OCI-LY7 (cell line): ENCODE results near the gene TMPRSS9. TPM values are rescaled to one million over a fixed set of nuclear protein-coding genes. Genes with fewer than 3 reads are reported as not detected.
A peak's percentile ranks its signal among the peaks of the same experiment; 100 is the strongest.

Experiments
- BruUV-seq: library from RNA; stranded (reverse); fragments of 400-500 nt; replicated peaks from 2 replicates; lab custom pipeline; 2021; lab: Mats Ljungman, UMichigan
- CTCF ChIA-PET: fragments of 300-600 bp; sonication (Branson Sonifier 250); formaldehyde crosslinking; loops from one replicate; lab custom pipeline; 2022; ENCODE audit warnings: antibody characterized with exemption; ENCODE audit not compliant: unreplicated experiment; lab: Charles Lee
- POLR2A ChIA-PET: fragments of 300-600 bp; sonication (Branson Sonifier 250); formaldehyde crosslinking; loops from one replicate; lab custom pipeline; 2022; ENCODE audit warnings: antibody characterized with exemption; lab: Charles Lee
- DNase-seq: peaks from one replicate; pipeline ENCODE4 v3.0.0-alpha.2; 2015; ENCODE audit warnings: low spot score
- H2AFZ ChIP-seq: fragments of 200-600 bp; sonication (generic), shearing (Covaris generic); 2 replicates; pipeline ENCODE4 v1.6.1; 2014; ENCODE audit warnings: mild to moderate bottlenecking, antibody characterized with exemption, low read length, moderate library complexity
- H3K27ac ChIP-seq: fragments of 200-600 bp; sonication (generic); 2 replicates; pipeline ENCODE4 v1.5.1; 2014; ENCODE audit warnings: mixed run types, low read depth, mild to moderate bottlenecking, moderate library complexity, low read length, inconsistent platforms; ENCODE audit not compliant: poor library complexity, severe bottlenecking
- H3K36me3 ChIP-seq: fragments of 200-600 bp; sonication (generic); 2 replicates; pipeline ENCODE4 v1.6.1; 2014; ENCODE audit warnings: mild to moderate bottlenecking, antibody characterized with exemption, low read length, moderate library complexity, mixed read lengths; ENCODE audit not compliant: insufficient read depth
- H3K4me1 ChIP-seq: fragments of 200-600 bp; sonication (generic); 2 replicates; pipeline ENCODE4 v1.5.1; 2014; ENCODE audit warnings: mild to moderate bottlenecking, low read length; ENCODE audit not compliant: insufficient read depth, poor library complexity, severe bottlenecking
- H3K4me2 ChIP-seq: fragments of 200-600 bp; sonication (generic); 2 replicates; pipeline ENCODE4 v1.6.1; 2014; ENCODE audit warnings: mild to moderate bottlenecking, low read length
- H3K4me3 ChIP-seq: fragments of 200-600 bp; sonication (generic); 2 replicates; pipeline ENCODE4 v1.5.1; 2014; ENCODE audit warnings: mild to moderate bottlenecking, low read depth, low read length; ENCODE audit not compliant: poor library complexity, severe bottlenecking
- H3K79me2 ChIP-seq: fragments of 200-600 bp; sonication (generic); 2 replicates; pipeline ENCODE4 v1.6.1; 2016; ENCODE audit warnings: low read depth, mild to moderate bottlenecking, low read length, moderate library complexity, mixed read lengths; ENCODE audit not compliant: insufficient read depth
- H3K9me2 ChIP-seq: fragments of 200-600 bp; sonication (generic); 2 replicates; pipeline ENCODE4 v1.6.1; 2016; ENCODE audit warnings: mild to moderate bottlenecking, low read length, mixed read lengths; ENCODE audit not compliant: insufficient read depth
- H3K9me3 ChIP-seq: fragments of 200-600 bp; sonication (generic); 2 replicates; pipeline ENCODE4 v1.6.1; 2014; ENCODE audit warnings: mild to moderate bottlenecking, mixed run types, low read length, mixed read lengths
- H4K20me1 ChIP-seq: fragments of 200-600 bp; sonication (generic); 2 replicates; pipeline ENCODE4 v1.6.1; 2014; ENCODE audit warnings: mild to moderate bottlenecking, antibody characterized with exemption, low read length, moderate library complexity, mixed read lengths; ENCODE audit not compliant: insufficient read depth
- EZH2phosphoT487 ChIP-seq: fragments of 200-600 bp; sonication (generic); IDR thresholded peaks from 2 replicates; pipeline ENCODE4 v1.6.1; 2018; ENCODE audit warnings: low read depth, borderline replicate concordance, mild to moderate bottlenecking, mixed run types, antibody characterized with exemption, low read length, moderate library complexity, mixed read lengths
- intact Hi-C: fragments of 100-400 bp; cut with micrococcal nuclease; formaldehyde crosslinking; loops from one replicate; pipeline ENCODE4 v1.10.0; 2022; ENCODE audit not compliant: unreplicated experiment
- total RNA-seq, 2 experiments: library from RNA; depleted of rRNA in 1 of 2; stranded (reverse); fragments of >200 nt in 1 of 2; shearing (Covaris generic) in 1 of 2; gene quantifications; 2 replicates each; pipeline ENCODE4 v1.2.3, GENCODE V29; 2014 to 2022
- TF ChIP-seq, protein P1 (sequence below): fragments of 200-600 bp; sonication (generic); conservative IDR thresholded peaks from 2 replicates; pipeline ENCODE4 v1.5.1; 2014; ENCODE audit warnings: mild to moderate bottlenecking, antibody characterized with exemption, low read length, moderate library complexity, mixed read lengths

Gene TMPRSS9
- total RNA-seq, 2 experiments from 2014 or later = 0.44 TPM; not detected in 1

DNA sequence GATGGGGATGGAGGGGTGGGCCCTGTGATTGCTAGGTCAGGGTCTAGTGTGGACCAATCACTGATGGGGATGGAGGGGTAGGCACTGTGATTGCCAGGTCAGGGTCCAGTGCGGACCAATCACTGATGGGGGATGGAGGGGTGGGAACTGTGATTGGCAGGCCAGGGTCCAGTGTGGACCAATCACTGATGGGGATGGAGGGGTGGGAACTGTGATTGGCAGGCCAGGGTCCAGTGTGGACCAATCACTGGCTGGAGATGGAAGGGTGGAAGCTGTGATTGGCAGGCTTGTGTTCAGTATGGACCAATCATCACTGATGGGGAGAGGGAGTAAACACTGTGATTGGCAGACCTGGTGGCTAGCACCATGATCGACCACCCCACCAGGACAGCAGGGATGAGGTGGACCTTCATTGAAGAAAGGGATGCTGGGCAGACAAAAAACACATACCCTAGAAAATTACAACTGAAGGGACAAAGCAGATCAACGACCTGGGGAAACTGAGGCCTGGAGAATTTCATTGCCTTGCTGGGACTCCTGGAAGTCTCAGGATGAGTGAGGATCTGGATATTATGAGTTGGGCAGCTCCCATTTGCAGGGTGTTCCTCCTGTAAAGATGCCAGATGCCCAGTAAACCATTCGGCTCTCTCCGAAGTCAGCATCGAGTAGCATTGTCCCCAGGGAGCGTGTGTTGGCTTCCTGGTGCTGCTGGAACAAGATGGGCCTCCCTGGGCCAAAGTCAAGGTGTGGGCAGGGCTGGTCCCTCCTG is 15.5 kb downstream of the TMPRSS9 start:
- Histone ChIP-seq H3K36me3 (no peaks in the 10 kb centered on the region), H3K9me2 (no peaks in the 10 kb centered on the region), H3K27ac (no peak overlapping the region), H3K4me1 (no peaks in the 10 kb centered on the region), H3K79me2 (no peaks in the 10 kb centered on the region), H3K4me2 (no peak overlapping the region), H2AFZ (no peak overlapping the region), H3K4me3 (no peak overlapping the region), H4K20me1 (no peaks in the 10 kb centered on the region), H3K9me3 (peaks cover 12% of the 10 kb centered on the region; the same call in 1 of the 2 replicates)
- CTCF ChIA-PET = no interaction called here
- TF ChIP-seq EZH2phosphoT487 = no peak
- TF ChIP-seq, protein P1, sequence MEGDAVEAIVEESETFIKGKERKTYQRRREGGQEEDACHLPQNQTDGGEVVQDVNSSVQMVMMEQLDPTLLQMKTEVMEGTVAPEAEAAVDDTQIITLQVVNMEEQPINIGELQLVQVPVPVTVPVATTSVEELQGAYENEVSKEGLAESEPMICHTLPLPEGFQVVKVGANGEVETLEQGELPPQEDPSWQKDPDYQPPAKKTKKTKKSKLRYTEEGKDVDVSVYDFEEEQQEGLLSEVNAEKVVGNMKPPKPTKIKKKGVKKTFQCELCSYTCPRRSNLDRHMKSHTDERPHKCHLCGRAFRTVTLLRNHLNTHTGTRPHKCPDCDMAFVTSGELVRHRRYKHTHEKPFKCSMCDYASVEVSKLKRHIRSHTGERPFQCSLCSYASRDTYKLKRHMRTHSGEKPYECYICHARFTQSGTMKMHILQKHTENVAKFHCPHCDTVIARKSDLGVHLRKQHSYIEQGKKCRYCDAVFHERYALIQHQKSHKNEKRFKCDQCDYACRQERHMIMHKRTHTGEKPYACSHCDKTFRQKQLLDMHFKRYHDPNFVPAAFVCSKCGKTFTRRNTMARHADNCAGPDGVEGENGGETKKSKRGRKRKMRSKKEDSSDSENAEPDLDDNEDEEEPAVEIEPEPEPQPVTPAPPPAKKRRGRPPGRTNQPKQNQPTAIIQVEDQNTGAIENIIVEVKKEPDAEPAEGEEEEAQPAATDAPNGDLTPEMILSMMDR = no peak
- peak; percentile 25 for DNase-seq
- no TSS peak for BruUV-seq
- POLR2A ChIA-PET = no interaction called here
- intact Hi-C loops = no loop called here

DNA sequence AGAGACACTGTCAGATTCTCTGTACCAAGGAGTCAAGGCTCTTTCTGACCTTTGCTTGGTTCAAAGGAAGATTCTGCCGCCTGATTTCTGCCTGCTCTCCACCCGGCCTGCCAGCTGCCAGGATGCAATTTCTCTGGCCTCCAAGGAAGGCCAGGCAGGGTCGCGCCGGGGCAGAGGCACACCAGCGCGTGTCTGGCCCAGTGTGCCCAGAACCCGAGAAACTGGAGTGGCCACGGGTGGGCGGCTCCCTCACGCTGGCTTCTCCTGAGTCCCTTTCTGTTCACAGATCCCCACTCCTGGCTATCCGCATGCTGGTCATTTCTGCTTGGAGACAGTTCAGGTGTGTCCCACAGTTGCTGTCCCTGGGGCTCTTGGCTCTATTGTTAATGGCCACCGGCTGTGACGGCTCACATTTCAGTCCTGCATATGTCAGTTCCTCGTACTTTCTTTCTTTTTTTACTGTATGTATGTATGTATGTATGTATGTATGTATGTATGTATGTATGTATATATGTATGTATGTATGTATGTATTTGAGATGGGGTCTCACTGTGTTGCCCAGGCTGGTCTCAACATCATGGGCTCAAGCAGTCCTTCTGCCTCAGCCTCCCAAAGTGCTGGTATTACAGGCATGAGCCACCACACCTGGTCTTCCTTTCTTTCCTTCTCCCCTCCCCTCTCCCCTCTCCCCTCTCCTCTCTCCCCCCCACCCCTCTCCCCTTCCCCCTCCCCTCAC is 16.9 kb downstream of the TMPRSS9 start:
- no peaks in the 10 kb centered on the region for H3K36me3 ChIP-seq
- no peak overlapping the region for H2AFZ ChIP-seq
- intact Hi-C loops = no loop called here
- H3K9me3 ChIP-seq = peaks cover 17% of the 10 kb centered on the region
- H3K27ac ChIP-seq = no peak overlapping the region
- no peak overlapping the region for H3K4me3 ChIP-seq
- CTCF ChIA-PET = no interaction called here
- BruUV-seq = no TSS peak
- POLR2A ChIA-PET = no interaction called here
- H3K79me2 ChIP-seq = no peaks in the 10 kb centered on the region
- TF ChIP-seq, protein P1 = no peak
- TF ChIP-seq EZH2phosphoT487 = no peak
- no peak for DNase-seq
- H3K9me2 ChIP-seq = no peaks in the 10 kb centered on the region
- no peak overlapping the region for H3K4me2 ChIP-seq
- H3K4me1 ChIP-seq = no peaks in the 10 kb centered on the region
- no peaks in the 10 kb centered on the region for H4K20me1 ChIP-seq

- DNase-seq = no peak
- Histone ChIP-seq H4K20me1 (no peaks in the 10 kb centered on the region), H3K79me2 (no peaks in the 10 kb centered on the region), H3K9me3 (peaks cover 17% of the 10 kb centered on the region), H3K27ac (no peak overlapping the region), H2AFZ (no peak overlapping the region), H3K9me2 (no peaks in the 10 kb centered on the region), H3K36me3 (no peaks in the 10 kb centered on the region), H3K4me1 (no peaks in the 10 kb centered on the region), H3K4me3 (no peak overlapping the region), H3K4me2 (no peak overlapping the region)
- intact Hi-C loops = no loop called here
- no TSS peak for BruUV-seq
- POLR2A ChIA-PET = interaction anchor here (0.6 kb wide), 1 partner anchor 206 kb away, joined by 7 read pairs; no protein-coding TSS in a partner anchor
- CTCF ChIA-PET = no interaction called here
- TF ChIP-seq EZH2phosphoT487 = no peak
- TF ChIP-seq, protein P1 = no peak
These were observed 20.5 kb downstream of the TMPRSS9 start for GRCh38 chr19:2380567-2380966.
